Activated effector memory CD4-positive, alpha-beta T cell treated with Interleukin-2 at 50 U/mL for 16 hours (primary cell): ENCODE results near the gene TBX19.

Experiments used
- DNase-seq: peaks from one replicate; pipeline ENCODE4 v3.0.0-alpha.2; 2020

The TBX19 gene

GRCh38 chr1:168280296-168280927 is at the start of gene TBX19:
Gene TBX19 (plus strand): TSS chr1:168280877. CDS start chr1:168281091, 214 bp downstream.
- no peak for DNase-seq

- DNase-seq: peak; percentile 15
These were observed 45.7 kb upstream of the TBX19 start for GRCh38 chr1:168234846-168235547.

GRCh38 chr1:168235548-168235885 is 45.2 kb upstream of the TBX19 start:
- no peak for DNase-seq

- DNase-seq: no peak
These were observed 44.7 kb upstream of the TBX19 start for GRCh38 chr1:168235937-168236336.

- no peak for DNase-seq
These were observed 43.7 kb upstream of the TBX19 start for GRCh38 chr1:168236836-168237611.

GRCh38 chr1:168243198-168243597 is 37.5 kb upstream of the TBX19 start:
- no peak for DNase-seq

GRCh38 chr1:168243636-168244212 is 37.0 kb upstream of the TBX19 start:
- no peak for DNase-seq

GRCh38 chr1:168245042-168245441 is 35.6 kb upstream of the TBX19 start:
- DNase-seq: no peak

GRCh38 chr1:168246506-168246905 is 34.2 kb upstream of the TBX19 start:
- DNase-seq: no peak

GRCh38 chr1:168252204-168252733 is 28.4 kb upstream of the TBX19 start:
- DNase-seq: no peak

GRCh38 chr1:168256164-168256563 is 24.5 kb upstream of the TBX19 start:
- DNase-seq: no peak

GRCh38 chr1:168257397-168257796 is 23.3 kb upstream of the TBX19 start:
- no peak for DNase-seq

GRCh38 chr1:168259567-168259966 is 21.1 kb upstream of the TBX19 start:
- DNase-seq: no peak

GRCh38 chr1:168260393-168260792 is 20.3 kb upstream of the TBX19 start:
- DNase-seq: no peak

- no peak for DNase-seq
These were observed 19.3 kb upstream of the TBX19 start for GRCh38 chr1:168261390-168261789.

- no peak for DNase-seq
These were observed 17.5 kb upstream of the TBX19 start for GRCh38 chr1:168263130-168263529.

- DNase-seq: no peak
These were observed 16.4 kb upstream of the TBX19 start for GRCh38 chr1:168264296-168264695.

GRCh38 chr1:168265596-168265995 is 15.1 kb upstream of the TBX19 start:
- no peak for DNase-seq

GRCh38 chr1:168266644-168267186 is 14.0 kb upstream of the TBX19 start:
- DNase-seq: no peak

GRCh38 chr1:168271636-168272035 is 9.0 kb upstream of the TBX19 start:
- DNase-seq: no peak

GRCh38 chr1:168273575-168273974 is 7.1 kb upstream of the TBX19 start:
- no peak for DNase-seq

- DNase-seq: no peak
These were observed 1.4 kb upstream of the TBX19 start for GRCh38 chr1:168279253-168279652.
